ENCODE measurements around the gene POLG2. TPM values are rescaled to one million over a fixed set of nuclear protein-coding genes. Genes with fewer than 3 reads are reported as not detected.
A peak's percentile ranks its signal among the peaks of the same experiment; 100 is the strongest.

POLG2 gene
- total and polyA plus RNA-seq, 9 of the 15 experiments (the other 6 are each of a cell fraction or from before 2014, with no cell fraction given) = 13.4 to 44.8 (median 37.0) TPM

DNA sequence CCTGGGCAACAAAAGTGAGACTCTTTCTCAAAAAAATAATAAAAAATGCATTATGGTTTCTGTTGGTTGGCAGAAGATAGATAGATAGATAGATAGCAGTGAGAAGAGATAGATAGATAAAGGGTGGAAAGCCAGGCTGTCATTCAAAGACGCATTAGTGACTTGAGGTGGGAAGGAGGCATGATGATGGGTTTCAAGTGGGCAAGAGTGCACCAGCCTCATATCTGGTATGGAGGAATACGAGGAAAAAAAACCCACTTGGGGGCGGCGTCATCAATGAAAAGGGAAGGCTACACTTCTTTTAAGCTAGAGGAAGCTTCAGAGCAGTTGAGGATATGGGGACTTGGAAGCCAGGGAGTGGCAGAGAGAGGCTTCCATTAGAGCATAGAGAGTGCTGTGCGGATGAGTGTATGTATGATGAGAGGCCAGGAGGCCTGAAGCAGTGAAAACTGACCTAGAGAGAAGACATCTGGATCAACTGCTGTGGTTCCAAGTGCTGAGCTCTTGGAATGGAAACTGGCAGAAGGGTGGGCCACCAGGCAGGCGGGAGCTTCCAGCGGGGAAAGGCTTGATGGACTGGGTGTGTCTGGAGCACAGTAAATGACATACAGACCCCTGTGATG is 41.8 kb upstream of the POLG2 start:
- H3K4me1 ChIP-seq (replicated peaks in 1 of 2; ENCODE audit: control insufficient read depth in 2 of 2, insufficient read depth in 2 of 2, low read length in 2 of 2) = peaks cover 0 to 19% of the 10 kb centered on the region in 2 experiments; a peak in 3 of 5 replicates
- H3K9ac ChIP-seq (ENCODE audit: insufficient read depth in 1 of 2, low read depth in 2 of 2, low read length in 2 of 2) = no peak overlapping the region
- no peak overlapping the region for H3K27ac ChIP-seq (ENCODE audit: extremely low read depth, low read depth, low read length)
- peaks cover 68% of the 10 kb centered on the region for H3K36me3 ChIP-seq (ENCODE audit: control insufficient read depth, insufficient read depth, low read length)
- FAIRE-seq (no peak), DNase-seq (ENCODE audit: extremely low read depth in 1 of 4, low spot score in 3 of 4) (no peak), ATAC-seq (no peak)
- no peak overlapping the region for H3K4me2 ChIP-seq (ENCODE audit: insufficient read depth, low read length)
- no peaks in the 10 kb centered on the region for H3K9me1 ChIP-seq (ENCODE audit: control insufficient read depth, insufficient read depth, low read length)
- no peak overlapping the region for H3K4me3 ChIP-seq
- H2AFZ ChIP-seq (ENCODE audit: low read depth, low read length) = no peak overlapping the region
- no peaks in the 10 kb centered on the region for H3K27me3 ChIP-seq (ENCODE audit: control insufficient read depth in 2 of 2, insufficient read depth in 2 of 2, low read length in 2 of 2)
- CTCF ChIA-PET (ENCODE audit: low intra/inter-chr PET ratio) = interaction anchor here (0.7 kb wide), 1 partner anchor 124 kb away, joined by 3 read pairs; no protein-coding TSS in a partner anchor
- POLR2A ChIA-PET = interaction anchor here (0.6 to 2.7 kb wide), 10 partner anchors 9 to 189 kb away, joined by 3 to 15 read pairs (median 4); partner anchors contain the start of genes CEP95 and DDX5
- TF ChIP-seq ILF3 (IDR thresholded peaks at IDR 0.05; ENCODE audit: borderline replicate concordance) (0 out of 2 replicates have a peak, but pooled peaks have one; percentile 37), SUPT5H (IDR thresholded peaks at IDR 0.05) (0 out of 2 replicates have a peak, but pooled peaks have one; percentile 52), SMARCA4 (IDR thresholded peaks at IDR 0.05) (no peak), POLR2B (IDR thresholded peaks at IDR 0.05; ENCODE audit: low read depth, partially characterized antibody) (peak; percentile 38), POLR2A (conservative IDR thresholded peaks at IDR 0.05) (peak; percentile 59), NUFIP1 (IDR thresholded peaks at IDR 0.05; ENCODE audit: partially characterized antibody) (no peak)
- no peaks in the 10 kb centered on the region for H3K79me2 ChIP-seq (ENCODE audit: control insufficient read depth, insufficient read depth, low read length)
- in situ Hi-C loops (cut with MboI) = no loop called here
- H3K9me3 ChIP-seq (replicated peaks; ENCODE audit: control insufficient read depth, insufficient read depth, low read depth, low read length) = no peaks in the 10 kb centered on the region
- no TSS peak for BruUV-seq (replicated peaks)
- intact Hi-C loops (cut with micrococcal nuclease) = loop anchor here (10.0 kb wide), 1 partner anchor 106 kb away; no protein-coding TSS in a partner anchor
- WGBS (ENCODE audit: insufficient coverage, low coverage, missing lambda C conversion rate) = 89% methylated on average over 7 of the region's 7 CpGs
- no peaks in the 10 kb centered on the region for H4K20me1 ChIP-seq (replicated peaks; ENCODE audit: control insufficient read depth, insufficient read depth, low read length)

DNA sequence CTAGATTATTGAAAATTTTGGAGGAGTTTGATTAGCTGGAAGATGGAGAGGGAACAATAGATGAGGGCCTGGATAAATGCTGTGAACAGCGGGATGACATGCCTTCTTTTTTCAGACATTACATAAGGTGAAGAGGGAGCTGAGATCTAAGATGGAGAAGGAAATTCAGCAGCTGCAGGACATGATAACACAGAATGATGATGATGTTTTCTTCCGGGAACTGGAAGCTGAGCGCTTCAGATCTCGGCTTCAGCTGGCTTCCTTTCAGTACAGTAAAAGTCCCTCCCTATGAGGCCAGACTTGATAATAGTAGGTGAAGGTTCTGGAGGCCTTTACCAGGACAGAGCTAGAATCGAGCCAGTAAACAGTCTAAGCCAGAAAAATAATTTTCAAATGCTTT is 40.6 kb upstream of the POLG2 start:
- Histone ChIP-seq H3K9me1 (ENCODE audit: control insufficient read depth, insufficient read depth, low read length) (no peaks in the 10 kb centered on the region), H3K9me3 (replicated peaks; ENCODE audit: control insufficient read depth, insufficient read depth, low read depth, low read length) (no peaks in the 10 kb centered on the region), H3K36me3 (ENCODE audit: control insufficient read depth, insufficient read depth, low read length) (peaks cover 79% of the 10 kb centered on the region), H3K79me2 (ENCODE audit: control insufficient read depth, insufficient read depth, low read length) (no peaks in the 10 kb centered on the region), H2AFZ (ENCODE audit: low read depth, low read length) (no peak overlapping the region), H3K4me1 (replicated peaks in 1 of 2; ENCODE audit: control insufficient read depth in 2 of 2, insufficient read depth in 2 of 2, low read length in 2 of 2) (peaks cover 0 to 19% of the 10 kb centered on the region in 2 experiments; a peak in 3 of 5 replicates), H3K9ac (ENCODE audit: insufficient read depth in 1 of 2, low read depth in 2 of 2, low read length in 2 of 2) (no peak overlapping the region), H3K27me3 (ENCODE audit: control insufficient read depth in 2 of 2, insufficient read depth in 2 of 2, low read length in 2 of 2) (no peaks in the 10 kb centered on the region), H3K4me2 (ENCODE audit: insufficient read depth, low read length) (no peak overlapping the region), H3K4me3 (no peak overlapping the region), H4K20me1 (replicated peaks; ENCODE audit: control insufficient read depth, insufficient read depth, low read length) (no peaks in the 10 kb centered on the region), H3K27ac (ENCODE audit: extremely low read depth, low read depth, low read length) (peak overlapping the region; percentile 67; the same call in 2 of the 3 replicates)
- intact Hi-C loops (cut with micrococcal nuclease) (loop anchor here (10.0 kb wide), 1 partner anchor 107 kb away; no protein-coding TSS in a partner anchor), in situ Hi-C loops (cut with MboI) (no loop called here)
- ATAC-seq (peak; percentile 90), DNase-seq (ENCODE audit: extremely low read depth in 1 of 4, low spot score in 3 of 4) (peak; percentile 48 to 87 (median 63)), FAIRE-seq (peak; percentile 96)
- WGBS (ENCODE audit: insufficient coverage, low coverage, missing lambda C conversion rate) = 3% methylated on average over 5 of the region's 5 CpGs
- BruUV-seq (replicated peaks) = no TSS peak
- ChIA-PET CTCF (ENCODE audit: low intra/inter-chr PET ratio) (no interaction called here), POLR2A (interaction anchor here (0.5 to 2.7 kb wide), 14 partner anchors 8 to 1968 kb away, joined by 3 to 15 read pairs (median 3); partner anchors contain the start of genes CEP95 and DDX5)
- no peak for TF ChIP-seq CBX1 (IDR thresholded peaks at IDR 0.05; ENCODE audit: low read depth)
- TF ChIP-seq TEAD4 (IDR thresholded peaks at IDR 0.05; ENCODE audit: low read length) = peak; percentile 91
- no peak for TF ChIP-seq TEAD4 (CRISPR knock-in tag; IDR thresholded peaks at IDR 0.05; ENCODE audit: borderline replicate concordance)
- TF ChIP-seq MIER1 (IDR thresholded peaks at IDR 0.05; ENCODE audit: low read depth) = no peak
- TF ChIP-seq ATF1 (CRISPR knock-in tag; IDR thresholded peaks at IDR 0.05) = no peak
- TF ChIP-seq ATF1 (tag; IDR thresholded peaks at IDR 0.05) = peak; percentile 61
- no peak for TF ChIP-seq ZC3H11A (IDR thresholded peaks at IDR 0.05; ENCODE audit: low read depth, low read length)
- peak in 1 of 2 experiments; percentile 84; a peak in 2 of 4 replicates for TF ChIP-seq TBL1XR1 (IDR thresholded peaks at IDR 0.05; ENCODE audit: low read length in 2 of 2)
- TF ChIP-seq SPI1 (IDR thresholded peaks at IDR 0.05; ENCODE audit: borderline replicate concordance, low read depth, low read length) = peak; percentile 25; the same call in 1 of the 2 replicates
- no peak for TF ChIP-seq ZNF644 (tag; IDR thresholded peaks at IDR 0.05; ENCODE audit: low read depth)
- TF ChIP-seq PCBP1 (IDR thresholded peaks at IDR 0.05; ENCODE audit: low read depth, low read length, poor library complexity, severe bottlenecking) = no peak
- TF ChIP-seq, protein P1, sequence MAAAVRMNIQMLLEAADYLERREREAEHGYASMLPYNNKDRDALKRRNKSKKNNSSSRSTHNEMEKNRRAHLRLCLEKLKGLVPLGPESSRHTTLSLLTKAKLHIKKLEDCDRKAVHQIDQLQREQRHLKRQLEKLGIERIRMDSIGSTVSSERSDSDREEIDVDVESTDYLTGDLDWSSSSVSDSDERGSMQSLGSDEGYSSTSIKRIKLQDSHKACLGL (CRISPR knock-in tag; IDR thresholded peaks at IDR 0.05; ENCODE audit: borderline replicate concordance, poor library complexity, severe bottlenecking) = no peak
